Large intestine (tissue), 3 donors: ENCODE data around the gene TCERG1L. TPM values are rescaled to one million over a fixed set of nuclear protein-coding genes. Genes with fewer than 3 reads are reported as not detected.
"Not testable (repeated sequence)": the region's sequence is repeated elsewhere in the genome, so short reads cannot be mapped to it uniquely, and the experiment has no call there.

Source experiments
- DNase-seq, 2 donors: peaks; one replicate each; pipeline versions ENCODE4 v3.0.0 to v3.0.0-alpha.2; 2013
- H3K27ac ChIP-seq: one replicate; pipeline ENCODE4 v1.5.1; 2013; ENCODE audit warnings: low read length
- H3K27me3 ChIP-seq: 2 replicates; pipeline ENCODE4 v1.6.1; 2013; ENCODE audit warnings: low read length; ENCODE audit not compliant: control insufficient read depth, insufficient read depth
- H3K36me3 ChIP-seq: 2 replicates; pipeline ENCODE4 v1.6.1; 2013; ENCODE audit warnings: low read length; ENCODE audit not compliant: control insufficient read depth, insufficient read depth
- H3K4me1 ChIP-seq: one replicate; pipeline ENCODE4 v1.6.1; 2013; ENCODE audit warnings: low read length; ENCODE audit not compliant: control insufficient read depth, insufficient read depth
- H3K4me3 ChIP-seq: one replicate; pipeline ENCODE4 v1.5.1; 2013; ENCODE audit warnings: low read length
- H3K9me3 ChIP-seq: one replicate; pipeline ENCODE4 v1.6.1; 2013; ENCODE audit warnings: mild to moderate bottlenecking, low read depth, low read length, moderate library complexity; ENCODE audit not compliant: control insufficient read depth
- WGBS: methylation state at CpG from one replicate; pipeline ENCODE4 v1.1.5; 2013; ENCODE audit warnings: low lambda C conversion rate; ENCODE audit not compliant: insufficient coverage; 5-methylcytosine and 5-hydroxymethylcytosine counted together
- polyA plus RNA-seq: library from polyadenylated mRNA; unstranded; fragments of 120-200 nt; gene quantifications from one replicate; pipeline ENCODE4 v1.2.1, GENCODE V29; 2013

TCERG1L gene
- polyA plus RNA-seq, 1 donor = 0.45 TPM

GRCh38 chr10:131078882-131079280 is 232.6 kb downstream of the TCERG1L start:
- H3K36me3 ChIP-seq, H3K9me3 ChIP-seq, H3K27me3 ChIP-seq, H3K4me3 ChIP-seq, H3K27ac ChIP-seq, DNase-seq, H3K4me1 ChIP-seq: not testable (repeated sequence)
- WGBS = no CpG with 5 or more reads among the region's 19 CpGs

DNA sequence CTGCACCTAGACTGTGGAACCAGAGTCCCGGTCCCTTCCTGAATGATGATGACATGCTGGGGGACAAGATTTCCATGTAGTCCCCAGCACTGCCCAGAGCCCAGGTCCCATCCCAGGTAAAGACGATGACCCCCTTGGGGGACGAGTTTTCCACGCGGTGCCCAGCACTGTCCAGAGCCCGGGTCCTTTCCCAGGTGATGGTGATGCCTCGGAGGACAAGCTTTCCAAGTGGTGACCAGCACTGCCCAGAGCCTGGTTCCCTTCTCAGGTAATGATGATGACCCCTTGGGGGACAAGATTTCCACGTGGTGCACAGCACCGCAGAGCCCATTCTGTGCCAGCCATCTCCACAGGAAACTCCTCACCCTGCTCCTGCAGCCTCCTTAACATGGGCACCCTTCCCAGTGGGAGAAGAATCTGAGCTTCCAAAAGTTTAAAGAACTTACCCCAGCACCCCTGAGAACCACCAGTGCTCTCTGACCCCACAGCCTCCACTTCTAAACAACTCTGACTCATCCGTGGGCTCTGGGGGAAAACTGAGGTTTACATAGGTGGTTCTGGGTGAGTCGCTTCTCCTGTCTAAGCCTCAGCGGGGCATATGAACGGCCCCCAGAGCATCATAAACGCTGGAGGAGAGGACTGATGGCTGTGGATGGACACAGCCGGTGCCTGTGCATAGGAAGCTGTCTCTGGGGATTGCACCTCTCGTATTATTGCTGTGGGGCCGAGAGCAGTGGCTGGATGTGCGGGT is 233.2 kb downstream of the TCERG1L start:
- H3K4me1 ChIP-seq = no peaks in the 10 kb centered on the region
- no peak overlapping the region for H3K27ac ChIP-seq
- no peaks in the 10 kb centered on the region for H3K9me3 ChIP-seq
- no peak overlapping the region for H3K4me3 ChIP-seq
- no peaks in the 10 kb centered on the region for H3K27me3 ChIP-seq
- no peaks in the 10 kb centered on the region for H3K36me3 ChIP-seq
- DNase-seq = no peak
- WGBS = no CpG with 5 or more reads among the region's 18 CpGs

DNA sequence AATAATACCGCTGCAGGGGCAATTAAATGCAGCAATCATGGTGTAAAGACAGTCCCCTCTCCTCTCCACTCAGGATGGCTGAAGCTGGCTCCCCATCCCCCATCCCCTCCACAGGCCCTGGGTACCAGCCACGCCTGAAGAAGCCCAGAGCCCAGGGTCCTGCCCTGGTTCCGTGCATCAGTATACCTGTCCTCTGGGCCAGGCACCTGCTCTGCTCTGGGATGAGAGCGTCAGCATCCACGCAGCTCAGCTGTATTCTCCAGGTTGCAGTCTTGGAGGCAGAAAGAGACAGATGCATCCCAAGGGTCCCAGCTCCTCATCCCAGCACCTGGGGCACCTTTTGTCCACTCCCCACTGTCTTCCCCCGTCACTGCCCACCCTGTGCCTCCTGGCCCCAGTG is 233.8 kb downstream of the TCERG1L start:
- no CpG with 5 or more reads among the region's 6 CpGs for WGBS
- Histone ChIP-seq H3K27ac (no peak overlapping the region), H3K36me3 (no peaks in the 10 kb centered on the region), H3K4me1 (no peaks in the 10 kb centered on the region), H3K4me3 (no peak overlapping the region), H3K27me3 (no peaks in the 10 kb centered on the region), H3K9me3 (no peaks in the 10 kb centered on the region)
- no peak for DNase-seq

- WGBS = no CpG with 5 or more reads among the region's 6 CpGs
- Histone ChIP-seq H3K9me3 (no peaks in the 10 kb centered on the region), H3K4me1 (no peaks in the 10 kb centered on the region), H3K36me3 (no peaks in the 10 kb centered on the region), H3K4me3 (no peak overlapping the region), H3K27ac (no peak overlapping the region), H3K27me3 (no peaks in the 10 kb centered on the region)
- no peak for DNase-seq
Observed at GRCh38 chr10:131077031-131077430, 234.5 kb downstream of the TCERG1L start.

DNA sequence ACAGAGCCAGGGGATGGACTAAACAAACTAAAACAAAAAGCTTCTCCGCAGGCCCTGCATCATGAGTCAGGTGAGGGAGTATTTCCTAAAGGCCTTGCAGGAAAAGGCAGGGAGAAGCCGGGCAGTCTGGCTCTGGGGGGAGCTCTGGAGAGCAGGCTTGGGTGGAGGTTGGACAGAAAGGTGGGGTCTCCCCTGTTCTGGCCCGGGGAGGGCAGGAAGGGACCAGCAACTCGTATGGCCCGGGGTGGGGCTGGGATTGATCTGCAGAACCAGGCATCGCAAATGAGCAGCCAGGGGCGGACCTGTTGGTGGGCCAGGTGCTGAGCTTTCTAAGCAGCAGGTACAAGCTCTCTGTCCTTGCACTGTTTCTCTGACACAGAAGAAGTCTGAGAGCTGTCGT is 235.2 kb downstream of the TCERG1L start:
- WGBS = no CpG with 5 or more reads among the region's 8 CpGs
- H3K27ac ChIP-seq = no peak overlapping the region
- H3K4me3 ChIP-seq = no peak overlapping the region
- H3K27me3 ChIP-seq = no peaks in the 10 kb centered on the region
- H3K4me1 ChIP-seq = no peaks in the 10 kb centered on the region
- H3K9me3 ChIP-seq = no peaks in the 10 kb centered on the region
- DNase-seq = no peak
- H3K36me3 ChIP-seq = no peaks in the 10 kb centered on the region

GRCh38 chr10:131075218-131075770 is 236.2 kb downstream of the TCERG1L start:
- H3K27ac ChIP-seq = no peak overlapping the region

DNA sequence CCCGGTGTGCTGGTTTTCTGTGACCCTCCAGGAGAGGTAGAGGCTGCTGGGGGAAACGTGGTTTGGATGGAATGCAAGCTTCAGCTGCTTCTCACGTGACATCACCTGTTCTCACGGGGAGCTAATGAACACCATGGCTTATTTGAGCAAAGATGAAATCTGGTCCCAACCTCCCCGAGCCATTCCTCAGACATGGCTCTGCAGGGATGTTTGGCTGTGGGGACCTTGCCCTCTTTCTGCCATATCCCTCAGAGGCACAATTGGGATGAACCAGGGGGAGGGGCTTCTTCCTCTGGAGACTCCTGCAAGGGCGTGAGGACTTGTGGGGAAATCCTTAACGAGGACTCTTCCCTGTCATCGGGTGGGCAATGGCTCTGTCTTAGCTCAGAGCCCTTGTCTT is 236.8 kb downstream of the TCERG1L start:
- no peak overlapping the region for H3K27ac ChIP-seq
- no CpG with 5 or more reads among the region's 8 CpGs for WGBS
- H3K4me1 ChIP-seq = no peaks in the 10 kb centered on the region

More at GRCh38 chr10:131075218-131075770, 236.2 kb downstream of the TCERG1L start:
- no CpG with 5 or more reads among the region's 27 CpGs for WGBS
- no peak for DNase-seq
- H3K9me3 ChIP-seq = no peaks in the 10 kb centered on the region
- H3K4me3 ChIP-seq = no peak overlapping the region
- H3K36me3 ChIP-seq = no peaks in the 10 kb centered on the region
- H3K27me3 ChIP-seq = no peaks in the 10 kb centered on the region
- no peaks in the 10 kb centered on the region for H3K4me1 ChIP-seq

GRCh38 chr10:131073469-131074035 is 238.0 kb downstream of the TCERG1L start:
- H3K36me3 ChIP-seq = no peaks in the 10 kb centered on the region
- no peak for DNase-seq
- no peaks in the 10 kb centered on the region for H3K4me1 ChIP-seq
- no peaks in the 10 kb centered on the region for H3K27me3 ChIP-seq
- no CpG with 5 or more reads among the region's 11 CpGs for WGBS
- H3K4me3 ChIP-seq = no peak overlapping the region
- no peaks in the 10 kb centered on the region for H3K9me3 ChIP-seq
- no peak overlapping the region for H3K27ac ChIP-seq

More for the DNA sequence above, 236.8 kb downstream of the TCERG1L start:
- no peak for DNase-seq
- no peaks in the 10 kb centered on the region for H3K9me3 ChIP-seq
- H3K36me3 ChIP-seq = no peaks in the 10 kb centered on the region
- H3K4me3 ChIP-seq = no peak overlapping the region
- H3K27me3 ChIP-seq = no peaks in the 10 kb centered on the region

DNA sequence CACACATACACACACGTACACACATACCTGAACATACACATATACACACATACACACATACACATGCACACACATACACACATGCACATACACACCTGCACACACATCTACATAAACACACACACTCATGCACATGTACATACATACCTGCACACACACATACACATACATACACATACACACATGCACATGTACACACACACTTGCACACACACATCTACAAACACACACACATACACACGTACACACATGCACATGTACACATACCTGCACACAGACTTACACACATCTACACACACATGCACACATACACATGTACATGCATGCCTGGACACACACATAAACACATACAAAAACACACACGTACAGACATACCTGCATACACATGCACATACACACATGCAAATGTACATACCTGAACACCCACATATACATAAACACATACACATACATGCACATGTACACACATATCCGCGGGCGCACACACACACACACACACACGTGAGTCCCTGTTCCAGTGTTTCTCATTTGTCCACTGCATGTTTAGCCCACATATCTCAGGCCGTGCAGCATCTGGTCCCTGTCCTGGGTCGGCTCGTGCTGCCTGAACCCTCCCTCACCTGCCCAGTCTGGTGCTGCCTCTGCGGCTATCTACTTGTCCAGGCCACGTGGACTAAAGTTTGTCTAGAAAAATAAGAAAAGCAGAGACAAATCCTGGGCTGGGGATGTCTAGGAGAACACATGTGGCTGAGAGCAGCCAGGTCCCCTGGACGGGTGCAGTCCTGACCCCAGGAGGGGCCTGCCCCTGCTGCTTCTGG is 238.7 kb downstream of the TCERG1L start:
- WGBS = no CpG with 5 or more reads among the region's 13 CpGs
- Histone ChIP-seq H3K9me3 (no peaks in the 10 kb centered on the region), H3K4me1 (no peaks in the 10 kb centered on the region), H3K27me3 (no peaks in the 10 kb centered on the region), H3K27ac (no peak overlapping the region), H3K36me3 (no peaks in the 10 kb centered on the region), H3K4me3 (no peak overlapping the region)
- no peak for DNase-seq

DNA sequence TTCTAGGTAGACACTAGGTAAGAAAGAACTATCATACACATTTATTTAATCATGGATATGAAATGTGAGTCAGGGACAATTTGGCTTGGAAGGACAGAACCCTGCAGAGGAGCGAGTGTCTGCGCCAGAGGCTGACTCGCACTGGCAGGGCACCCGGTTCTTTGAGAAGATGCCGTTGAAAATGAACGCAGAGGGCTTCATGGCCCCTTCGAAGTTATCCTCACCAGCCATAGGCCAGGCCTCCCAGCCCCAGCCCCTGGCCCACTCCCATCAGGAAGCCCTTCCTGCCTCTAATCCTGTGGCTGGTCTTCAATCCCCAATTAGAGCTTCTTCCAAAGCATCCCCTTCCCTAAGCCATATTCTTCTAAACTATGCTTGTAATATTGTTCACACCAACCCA is 239.8 kb downstream of the TCERG1L start:
- H3K36me3 ChIP-seq = no peaks in the 10 kb centered on the region
- H3K4me1 ChIP-seq = no peaks in the 10 kb centered on the region
- DNase-seq = no peak
- no peak overlapping the region for H3K4me3 ChIP-seq
- no peaks in the 10 kb centered on the region for H3K27me3 ChIP-seq
- no CpG with 5 or more reads among the region's 7 CpGs for WGBS
- H3K27ac ChIP-seq = no peak overlapping the region
- no peaks in the 10 kb centered on the region for H3K9me3 ChIP-seq
